HG02884 (cell line): ENCODE results near the gene EYA2.

Source experiments
- ATAC-seq: cut with Tn5 transposase; IDR thresholded peaks from one replicate; pipeline ENCODE4 v1.9.1; 2021; ENCODE audit warnings: mild to moderate bottlenecking, moderate library complexity; ENCODE audit not compliant: unreplicated experiment

EYA2 gene

DNA sequence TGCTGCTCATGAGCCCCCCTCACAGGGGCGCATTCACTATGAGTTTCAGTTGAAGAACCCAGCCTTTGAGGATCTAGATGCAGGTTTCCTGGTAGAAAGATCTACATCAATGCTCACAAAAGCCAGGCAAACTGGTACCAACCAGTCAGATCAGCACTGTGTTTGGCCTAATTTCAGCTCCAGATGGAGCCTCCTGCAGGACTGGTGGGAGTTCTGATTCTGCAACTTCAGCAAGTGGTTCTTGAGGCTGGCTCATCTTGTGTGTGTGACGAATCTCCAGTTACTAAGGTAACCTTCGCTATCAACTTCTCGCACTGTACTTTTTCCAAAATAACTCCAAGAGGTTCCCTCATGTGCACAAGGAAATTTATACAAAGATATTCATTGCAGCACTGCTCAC lies 343.1 kb downstream of the EYA2 start:
- ATAC-seq: no peak
